HepG2 (cell line): ENCODE measurements around the gene MX2. TPM values are rescaled to one million over a fixed set of nuclear protein-coding genes. Genes with fewer than 3 reads are reported as not detected.

Experiments used
- ATF4 ChIP-seq, 2 experiments: fragments of 450-650 bp in 1 of 2; sonication (generic) in 1 of 2; formaldehyde crosslinking; IDR thresholded peaks; 2 replicates each; pipeline versions ENCODE4 v1.5.0 to v1.8.0; 2020 to 2022; ENCODE audit warnings: mild to moderate bottlenecking in 1 of 2, missing genetic modification reagents in 1 of 2
- DZIP1 ChIP-seq: sonication (generic); formaldehyde crosslinking; IDR thresholded peaks from 2 replicates; pipeline ENCODE4 v1.5.0; 2020; ENCODE audit warnings: mild to moderate bottlenecking, missing genetic modification reagents
- ETV6 ChIP-seq: sonication (generic); formaldehyde crosslinking; conservative IDR thresholded peaks from 2 replicates; pipeline ENCODE4 v1.4.0; 2020; ENCODE audit warnings: missing genetic modification reagents
- GABPA ChIP-seq, 2 experiments: IDR thresholded peaks; 2 replicates each; pipeline ENCODE4 v1.6.1; 2011 to 2016; ENCODE audit warnings: low read depth in 2 of 2, low read length in 1 of 2, missing biosample characterization in 1 of 2, missing genetic modification characterization in 1 of 2
- GATA4 ChIP-seq: sonication (generic); IDR thresholded peaks from 2 replicates; pipeline ENCODE4 v1.6.1; 2016; ENCODE audit warnings: antibody characterized with exemption, low read depth, borderline replicate concordance
- HCFC1 ChIP-seq: fragments of 150-350 bp; IDR thresholded peaks from 2 replicates; pipeline ENCODE4 v1.6.1; 2014; ENCODE audit warnings: low read depth, low read length
- IRX3 ChIP-seq: sonication (generic); formaldehyde crosslinking; IDR thresholded peaks from 2 replicates; pipeline ENCODE4 v1.8.1; 2023; ENCODE audit warnings: mild to moderate bottlenecking, low read depth, missing genetic modification reagents, borderline replicate concordance
- KLF6 ChIP-seq: IDR thresholded peaks from 2 replicates; pipeline ENCODE4 v1.8.0; 2016; ENCODE audit warnings: missing biosample characterization, missing genetic modification reagents
- MYPOP ChIP-seq: sonication (generic); formaldehyde crosslinking; IDR thresholded peaks from 2 replicates; pipeline ENCODE4 v1.8.1; 2023; ENCODE audit warnings: mild to moderate bottlenecking, moderate library complexity, missing genetic modification reagents
- RAD21 ChIP-seq: fragments of 450-650 bp; formaldehyde crosslinking; IDR thresholded peaks from 2 replicates; pipeline ENCODE4 v1.5.0; 2020; ENCODE audit warnings: mild to moderate bottlenecking
- RELA ChIP-seq: sonication (generic); formaldehyde crosslinking; IDR thresholded peaks from 2 replicates; pipeline ENCODE4 v1.4.0; 2020; ENCODE audit warnings: missing genetic modification reagents
- REST ChIP-seq, 2 experiments: IDR thresholded peaks; 2 replicates each; pipeline ENCODE4 v1.6.1; 2011 to 2012; ENCODE audit warnings: low read length in 2 of 2, borderline replicate concordance in 1 of 2, low read depth in 1 of 2, mild to moderate bottlenecking in 1 of 2, moderate library complexity in 1 of 2
- RFXANK ChIP-seq: IDR thresholded peaks from 2 replicates; pipeline ENCODE4 v1.6.1; 2016
- SETDB1 ChIP-seq: sonication (generic); formaldehyde crosslinking; IDR thresholded peaks from 2 replicates; pipeline ENCODE4 v1.5.1; 2020; ENCODE audit warnings: missing genetic modification reagents, mild to moderate bottlenecking, borderline replicate concordance
- ZBTB3 ChIP-seq: sonication (generic); formaldehyde crosslinking; IDR thresholded peaks from 2 replicates; pipeline ENCODE4 v1.4.0; 2020; ENCODE audit warnings: low read depth, mild to moderate bottlenecking, moderate library complexity, missing genetic modification reagents, borderline replicate concordance
- ZBTB44 ChIP-seq: sonication (generic); formaldehyde crosslinking; IDR thresholded peaks from 2 replicates; pipeline ENCODE4 v1.4.0; 2020; ENCODE audit warnings: missing genetic modification reagents
- ZMYM4 ChIP-seq: sonication (generic); formaldehyde crosslinking; IDR thresholded peaks from 2 replicates; pipeline ENCODE4 v1.8.1; 2023; ENCODE audit warnings: mild to moderate bottlenecking, missing genetic modification reagents
- ZNF143 ChIP-seq: sonication (generic); formaldehyde crosslinking; IDR thresholded peaks from 2 replicates; pipeline ENCODE4 v1.4.0; 2020; ENCODE audit warnings: missing genetic modification reagents
- ZNF225 ChIP-seq: sonication (generic); formaldehyde crosslinking; IDR thresholded peaks from 2 replicates; pipeline ENCODE4 v1.4.0; 2020; ENCODE audit warnings: mild to moderate bottlenecking, missing genetic modification reagents
- ZNF773 ChIP-seq: sonication (generic); formaldehyde crosslinking; IDR thresholded peaks from 2 replicates; pipeline ENCODE4 v1.4.0; 2020; ENCODE audit warnings: missing genetic modification reagents, borderline replicate concordance
- polyA plus RNA-seq, 8 experiments: library from polyadenylated mRNA; depleted of rRNA in 3 of 8; stranded (reverse) in 7 of 8; unstranded in 1 of 8; fragments of >200 nt; fragmentation: Illumina TruSeq in 4 of 8; extraction: Trizol in 4 of 8; gene quantifications; 2 replicates each; pipeline versions ENCODE4 v1.2.1 to v1.2.3, GENCODE V29; 2011 to 2016; ENCODE audit warnings: low read depth in 4 of 8, missing spikeins in 1 of 8, mixed read lengths in 1 of 8; ENCODE audit not compliant: insufficient read depth in 1 of 8
- total RNA-seq, 5 experiments: library from RNA; depleted of rRNA; stranded (reverse); fragments of >200 nt; fragmentation: Illumina TruSeq; extraction: Trizol; gene quantifications; 2 replicates each; pipeline ENCODE4 v1.2.3, GENCODE V29; 2016; ENCODE audit warnings: low read depth in 1 of 5

The MX2 gene
- total and polyA plus RNA-seq, 2 of the 13 experiments (the other 11 are each of a cell fraction or from before 2014, with no cell fraction given) = 24.0 to 35.7 TPM

GRCh38 chr21:41321211-41321907 lies 40.5 kb upstream of the MX2 start (continued):
- TF ChIP-seq DZIP1 (CRISPR knock-in tag) = no peak
- TF ChIP-seq ZMYM4 = no peak
- TF ChIP-seq ETV6 (CRISPR knock-in tag) = no peak
- TF ChIP-seq GATA4 = no peak
- TF ChIP-seq REST (IDR thresholded peaks at IDR 0.05; ENCODE audit: borderline replicate concordance in 1 of 2, low read depth in 1 of 2, low read length in 2 of 2) = no peak
- no peak for TF ChIP-seq ZNF225 (CRISPR knock-in tag)
- no peak for TF ChIP-seq ZNF773 (CRISPR knock-in tag)
- TF ChIP-seq MYPOP (CRISPR knock-in tag) = no peak; the same call in 1 of the 2 replicates
- no peak for TF ChIP-seq KLF6 (CRISPR knock-in tag)
- TF ChIP-seq ATF4 (CRISPR knock-in tag; IDR thresholded peaks at IDR 0.05) = no peak
- TF ChIP-seq RELA (CRISPR knock-in tag) = no peak
- no peak for TF ChIP-seq HCFC1
- no peak for TF ChIP-seq GABPA (IDR thresholded peaks at IDR 0.05; ENCODE audit: low read depth, low read length)
- TF ChIP-seq GABPA (CRISPR knock-in tag; IDR thresholded peaks at IDR 0.05; ENCODE audit: low read depth) = no peak
- TF ChIP-seq ZNF143 (CRISPR knock-in tag) = no peak
- peak; percentile 47; the same call in 1 of the 2 replicates for TF ChIP-seq RAD21 (CRISPR knock-in tag)
- TF ChIP-seq ZBTB3 (CRISPR knock-in tag) = no peak
- TF ChIP-seq SETDB1 (CRISPR knock-in tag) = no peak
- TF ChIP-seq RFXANK = no peak
- no peak for TF ChIP-seq IRX3 (CRISPR knock-in tag)
- no peak for TF ChIP-seq ZBTB44 (CRISPR knock-in tag)
